Measurements from ENCODE around the gene ADCK1.

The ADCK1 gene

GRCh38 chr14:77872983-77873382 is 73.1 kb downstream of the ADCK1 start:
- Histone ChIP-seq H3K4me2 (ENCODE audit: low read length) (no peak overlapping the region), H3K27ac (ENCODE audit: low read length) (no peak overlapping the region), H2AFZ (ENCODE audit: low read depth, low read length) (no peak overlapping the region), H3K9ac (ENCODE audit: low read length) (no peak overlapping the region), H3K4me3 (ENCODE audit: low read length) (no peak overlapping the region), H4K20me1 (ENCODE audit: insufficient read depth, low read length) (no peaks in the 10 kb centered on the region), H3K79me2 (ENCODE audit: low read length) (no peaks in the 10 kb centered on the region), H3K9me3 (ENCODE audit: insufficient read depth, low read length) (no peaks in the 10 kb centered on the region), H3K27me3 (ENCODE audit: low read depth, low read length) (no peaks in the 10 kb centered on the region), H3K36me3 (replicated peaks; ENCODE audit: low read depth, low read length) (no peaks in the 10 kb centered on the region), H3K4me1 (ENCODE audit: low read length) (no peaks in the 10 kb centered on the region)
- TF ChIP-seq CTCF (IDR thresholded peaks at IDR 0.05; ENCODE audit: low read depth, low read length) (no peak), EZH2phosphoT487 (IDR thresholded peaks at IDR 0.05; ENCODE audit: low read depth) (no peak)

DNA sequence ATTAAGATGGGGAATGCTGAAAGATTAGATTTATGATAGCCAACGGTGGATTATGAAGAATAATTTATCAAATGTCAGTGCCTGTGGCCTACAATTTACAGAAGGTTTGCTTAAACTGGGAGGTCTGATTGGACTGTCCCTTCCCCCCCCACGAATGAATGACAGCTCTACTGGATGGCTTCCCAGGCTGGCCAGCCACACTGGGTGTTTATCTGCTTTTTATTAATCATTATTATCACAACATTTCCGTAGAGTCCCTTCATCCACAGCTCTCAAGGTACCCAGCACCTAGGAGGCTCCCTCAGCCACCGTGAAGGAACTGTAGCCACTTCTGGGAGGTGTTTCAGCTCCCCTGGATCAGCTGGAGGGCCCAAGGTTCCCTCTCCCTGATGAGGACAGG is 78.9 kb downstream of the ADCK1 start:
- no peak overlapping the region for H3K27ac ChIP-seq (ENCODE audit: low read length)
- no peaks in the 10 kb centered on the region for H3K36me3 ChIP-seq (replicated peaks; ENCODE audit: low read depth, low read length)
- no peaks in the 10 kb centered on the region for H3K4me1 ChIP-seq (ENCODE audit: low read length)
- H4K20me1 ChIP-seq (ENCODE audit: insufficient read depth, low read length): no peaks in the 10 kb centered on the region
- TF ChIP-seq CTCF (IDR thresholded peaks at IDR 0.05; ENCODE audit: low read depth, low read length) (no peak), EZH2phosphoT487 (IDR thresholded peaks at IDR 0.05; ENCODE audit: low read depth) (no peak)
- no peaks in the 10 kb centered on the region for H3K79me2 ChIP-seq (ENCODE audit: low read length)
- H3K9me3 ChIP-seq (ENCODE audit: insufficient read depth, low read length): no peaks in the 10 kb centered on the region
- no peak overlapping the region for H3K9ac ChIP-seq (ENCODE audit: low read length)
- no peak overlapping the region for H3K4me3 ChIP-seq (ENCODE audit: low read length)
- no peak overlapping the region for H2AFZ ChIP-seq (ENCODE audit: low read depth, low read length)
- no peaks in the 10 kb centered on the region for H3K27me3 ChIP-seq (ENCODE audit: low read depth, low read length)
- H3K4me2 ChIP-seq (ENCODE audit: low read length): no peak overlapping the region

GRCh38 chr14:77880056-77880455 is 80.1 kb downstream of the ADCK1 start:
- Histone ChIP-seq H3K4me1 (ENCODE audit: low read length) (no peaks in the 10 kb centered on the region), H3K4me2 (ENCODE audit: low read length) (no peak overlapping the region), H4K20me1 (ENCODE audit: insufficient read depth, low read length) (no peaks in the 10 kb centered on the region), H3K27ac (ENCODE audit: low read length) (no peak overlapping the region), H3K36me3 (replicated peaks; ENCODE audit: low read depth, low read length) (no peaks in the 10 kb centered on the region), H3K9ac (ENCODE audit: low read length) (no peak overlapping the region), H3K4me3 (ENCODE audit: low read length) (no peak overlapping the region), H3K27me3 (ENCODE audit: low read depth, low read length) (no peaks in the 10 kb centered on the region), H3K9me3 (ENCODE audit: insufficient read depth, low read length) (no peaks in the 10 kb centered on the region), H2AFZ (ENCODE audit: low read depth, low read length) (no peak overlapping the region), H3K79me2 (ENCODE audit: low read length) (no peaks in the 10 kb centered on the region)
- TF ChIP-seq EZH2phosphoT487 (IDR thresholded peaks at IDR 0.05; ENCODE audit: low read depth) (no peak), CTCF (IDR thresholded peaks at IDR 0.05; ENCODE audit: low read depth, low read length) (no peak)

DNA sequence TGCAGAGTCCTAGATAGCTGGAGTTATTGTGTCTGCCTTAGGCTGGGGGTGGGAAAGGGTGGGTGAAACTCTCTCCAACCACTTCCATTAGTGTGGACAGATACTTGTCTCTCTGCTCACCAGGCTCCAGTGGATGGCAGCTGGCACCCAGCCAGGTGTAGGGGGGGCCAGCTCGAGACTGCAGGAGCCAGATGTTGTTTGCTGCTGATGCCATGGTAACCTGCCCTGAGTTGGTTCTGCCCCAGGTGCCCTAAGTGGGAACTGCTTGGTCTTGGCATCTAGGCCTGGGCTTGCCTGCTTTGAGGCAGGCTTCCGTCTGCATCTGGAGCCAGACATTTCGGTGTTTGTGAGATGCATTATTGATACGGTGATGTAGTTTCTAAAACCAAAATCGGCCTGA is 82.2 kb downstream of the ADCK1 start:
- no peaks in the 10 kb centered on the region for H3K79me2 ChIP-seq (ENCODE audit: low read length)
- H3K4me1 ChIP-seq (ENCODE audit: low read length): no peaks in the 10 kb centered on the region
- no peak overlapping the region for H3K4me2 ChIP-seq (ENCODE audit: low read length)
- no peak for TF ChIP-seq EZH2phosphoT487 (IDR thresholded peaks at IDR 0.05; ENCODE audit: low read depth)
- no peak for TF ChIP-seq CTCF (IDR thresholded peaks at IDR 0.05; ENCODE audit: low read depth, low read length)
- H3K4me3 ChIP-seq (ENCODE audit: low read length): no peak overlapping the region
- H3K27ac ChIP-seq (ENCODE audit: low read length): no peak overlapping the region
- no peaks in the 10 kb centered on the region for H3K36me3 ChIP-seq (replicated peaks; ENCODE audit: low read depth, low read length)
- no peak overlapping the region for H3K9ac ChIP-seq (ENCODE audit: low read length)
- no peaks in the 10 kb centered on the region for H3K9me3 ChIP-seq (ENCODE audit: insufficient read depth, low read length)
- no peak overlapping the region for H2AFZ ChIP-seq (ENCODE audit: low read depth, low read length)
- H4K20me1 ChIP-seq (ENCODE audit: insufficient read depth, low read length): no peaks in the 10 kb centered on the region
- H3K27me3 ChIP-seq (ENCODE audit: low read depth, low read length): no peaks in the 10 kb centered on the region

Measured in OCI-LY3 (cell line).